ENCODE results near the gene HSD3B7. TPM values are rescaled to one million over a fixed set of nuclear protein-coding genes. Genes with fewer than 3 reads are reported as not detected.
"Not testable (repeated sequence)": the region's sequence is repeated elsewhere in the genome, so short reads cannot be mapped to it uniquely, and the experiment has no call there.

The HSD3B7 gene
- total RNA-seq (ENCODE audit: unreplicated experiment): 2.0 TPM
- long read RNA-seq, partial matches to known transcripts: 1 of 1 reads
- long read RNA-seq, other reads (novel, unspliced or antisense): 0 of 1 reads

DNA sequence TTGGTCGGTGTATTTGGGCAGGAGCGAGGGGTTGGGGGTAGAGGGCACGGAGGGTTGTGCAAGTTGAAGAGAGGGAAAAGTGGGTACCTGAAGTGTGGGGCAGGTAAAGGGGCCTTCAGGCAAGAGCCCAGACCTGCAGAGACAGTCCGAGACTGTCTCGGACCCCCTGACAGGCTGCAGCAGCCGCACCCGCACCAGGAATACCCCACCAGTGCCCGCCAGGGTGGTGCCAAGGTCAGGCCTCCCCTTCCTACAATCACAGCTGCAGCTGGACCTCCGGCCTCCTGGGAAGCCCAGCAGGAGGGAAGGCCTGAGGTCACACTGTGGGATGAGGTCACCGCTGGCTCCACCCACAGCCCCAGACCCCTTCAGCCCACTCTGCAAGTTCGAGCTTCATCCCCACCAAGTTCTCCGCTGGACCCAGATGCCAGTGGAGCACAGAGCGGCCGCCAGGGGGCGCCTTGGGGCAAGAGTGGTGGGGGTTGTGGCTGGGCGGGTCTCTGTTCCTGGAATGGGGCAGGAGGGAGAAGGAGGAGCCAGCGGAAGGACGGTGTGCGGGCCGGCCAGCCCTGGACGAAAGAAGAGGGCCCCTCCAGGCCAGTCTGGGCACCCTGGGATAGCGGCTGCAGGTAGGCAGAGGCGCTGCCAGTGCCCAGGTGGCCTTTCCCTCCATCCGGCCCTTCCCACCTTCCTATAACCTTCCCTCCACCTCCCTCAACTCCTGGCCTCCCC lies at the start of gene HSD3B7:
TSS of gene HSD3B7 (plus strand) at position 539 of the 732 bp plus-strand sequence. CDS start 452 bp downstream, outside the sequence.
- Mint-ChIP-seq H3K4me1 (ENCODE audit: low read depth, unreplicated experiment) (no peaks in the 10 kb centered on the region), H3K27ac (ENCODE audit: unreplicated experiment) (no peak within 1 kb of the TSS), H3K36me3 (ENCODE audit: unreplicated experiment) (peaks cover 5% of the 10 kb centered on the region), H3K27me3 (ENCODE audit: unreplicated experiment) (peaks cover 7% of the 10 kb centered on the region), H3K4me3 (ENCODE audit: unreplicated experiment) (no peak within 1 kb of the TSS), H3K9me3 (ENCODE audit: unreplicated experiment) (peaks cover 14% of the 10 kb centered on the region)
- peak; percentile 97 for DNase-seq
- TF ChIP-seq, protein P1, sequence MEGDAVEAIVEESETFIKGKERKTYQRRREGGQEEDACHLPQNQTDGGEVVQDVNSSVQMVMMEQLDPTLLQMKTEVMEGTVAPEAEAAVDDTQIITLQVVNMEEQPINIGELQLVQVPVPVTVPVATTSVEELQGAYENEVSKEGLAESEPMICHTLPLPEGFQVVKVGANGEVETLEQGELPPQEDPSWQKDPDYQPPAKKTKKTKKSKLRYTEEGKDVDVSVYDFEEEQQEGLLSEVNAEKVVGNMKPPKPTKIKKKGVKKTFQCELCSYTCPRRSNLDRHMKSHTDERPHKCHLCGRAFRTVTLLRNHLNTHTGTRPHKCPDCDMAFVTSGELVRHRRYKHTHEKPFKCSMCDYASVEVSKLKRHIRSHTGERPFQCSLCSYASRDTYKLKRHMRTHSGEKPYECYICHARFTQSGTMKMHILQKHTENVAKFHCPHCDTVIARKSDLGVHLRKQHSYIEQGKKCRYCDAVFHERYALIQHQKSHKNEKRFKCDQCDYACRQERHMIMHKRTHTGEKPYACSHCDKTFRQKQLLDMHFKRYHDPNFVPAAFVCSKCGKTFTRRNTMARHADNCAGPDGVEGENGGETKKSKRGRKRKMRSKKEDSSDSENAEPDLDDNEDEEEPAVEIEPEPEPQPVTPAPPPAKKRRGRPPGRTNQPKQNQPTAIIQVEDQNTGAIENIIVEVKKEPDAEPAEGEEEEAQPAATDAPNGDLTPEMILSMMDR (IDR thresholded peaks at IDR 0.05; ENCODE audit: partially characterized antibody, unreplicated experiment): peak; percentile 99

DNA sequence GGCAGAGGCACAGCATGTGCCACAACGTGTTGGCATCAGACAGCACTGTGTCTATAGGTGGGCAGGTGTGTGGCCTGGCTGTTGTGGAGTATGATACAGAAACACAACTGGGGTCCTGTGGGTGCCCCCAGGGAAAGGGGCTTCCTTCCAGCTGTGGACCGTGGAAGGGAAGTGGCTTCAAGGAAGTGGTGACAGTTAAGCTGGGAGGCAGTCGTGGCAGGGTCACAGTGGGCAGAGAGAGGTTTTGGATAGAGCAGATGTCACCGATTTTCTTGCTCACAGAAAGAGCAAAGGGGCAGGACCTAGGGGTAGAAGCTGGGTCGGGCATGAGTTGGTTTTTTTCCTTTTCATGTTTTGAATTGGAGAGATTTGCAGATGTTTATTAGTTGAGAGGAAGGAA lies 47.3 kb upstream of the HSD3B7 start:
- TF ChIP-seq, protein P1 (IDR thresholded peaks at IDR 0.05; ENCODE audit: partially characterized antibody, unreplicated experiment): no peak
- Mint-ChIP-seq H3K27ac (ENCODE audit: unreplicated experiment) (no peak overlapping the region), H3K4me1 (ENCODE audit: low read depth, unreplicated experiment) (no peaks in the 10 kb centered on the region), H3K27me3 (ENCODE audit: unreplicated experiment) (peaks cover 8% of the 10 kb centered on the region), H3K4me3 (ENCODE audit: unreplicated experiment) (no peak overlapping the region), H3K9me3 (ENCODE audit: unreplicated experiment) (peaks cover 14% of the 10 kb centered on the region), H3K36me3 (ENCODE audit: unreplicated experiment) (peaks cover 11% of the 10 kb centered on the region)
- DNase-seq: no peak

DNA sequence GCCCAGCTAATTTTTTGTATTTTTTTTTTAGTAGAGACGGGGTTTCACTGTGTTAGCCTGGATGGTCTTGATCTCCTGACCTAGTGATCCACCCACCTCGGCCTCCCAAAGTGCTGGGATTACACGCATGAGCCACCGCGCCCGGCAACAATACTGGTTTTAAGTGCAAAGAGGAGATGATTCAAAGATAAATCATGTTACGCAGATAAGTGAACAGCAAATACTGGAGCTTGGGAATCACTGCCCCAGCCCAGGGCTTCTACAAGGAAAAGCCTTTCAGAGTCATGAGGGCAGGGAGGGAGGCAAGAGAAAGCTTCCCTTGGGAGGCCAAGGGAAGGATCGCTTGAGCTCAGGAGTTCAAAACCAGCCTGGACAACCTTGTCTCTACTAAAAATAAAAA lies 45.4 kb upstream of the HSD3B7 start:
- not testable (repeated sequence) for H3K4me1 Mint-ChIP-seq (ENCODE audit: low read depth, unreplicated experiment); H3K27me3 Mint-ChIP-seq (ENCODE audit: unreplicated experiment); H3K27ac Mint-ChIP-seq (ENCODE audit: unreplicated experiment); DNase-seq; H3K4me3 Mint-ChIP-seq (ENCODE audit: unreplicated experiment)
- peaks cover 14% of the 10 kb centered on the region for H3K9me3 Mint-ChIP-seq (ENCODE audit: unreplicated experiment)
- H3K36me3 Mint-ChIP-seq (ENCODE audit: unreplicated experiment): peaks cover 15% of the 10 kb centered on the region

DNA sequence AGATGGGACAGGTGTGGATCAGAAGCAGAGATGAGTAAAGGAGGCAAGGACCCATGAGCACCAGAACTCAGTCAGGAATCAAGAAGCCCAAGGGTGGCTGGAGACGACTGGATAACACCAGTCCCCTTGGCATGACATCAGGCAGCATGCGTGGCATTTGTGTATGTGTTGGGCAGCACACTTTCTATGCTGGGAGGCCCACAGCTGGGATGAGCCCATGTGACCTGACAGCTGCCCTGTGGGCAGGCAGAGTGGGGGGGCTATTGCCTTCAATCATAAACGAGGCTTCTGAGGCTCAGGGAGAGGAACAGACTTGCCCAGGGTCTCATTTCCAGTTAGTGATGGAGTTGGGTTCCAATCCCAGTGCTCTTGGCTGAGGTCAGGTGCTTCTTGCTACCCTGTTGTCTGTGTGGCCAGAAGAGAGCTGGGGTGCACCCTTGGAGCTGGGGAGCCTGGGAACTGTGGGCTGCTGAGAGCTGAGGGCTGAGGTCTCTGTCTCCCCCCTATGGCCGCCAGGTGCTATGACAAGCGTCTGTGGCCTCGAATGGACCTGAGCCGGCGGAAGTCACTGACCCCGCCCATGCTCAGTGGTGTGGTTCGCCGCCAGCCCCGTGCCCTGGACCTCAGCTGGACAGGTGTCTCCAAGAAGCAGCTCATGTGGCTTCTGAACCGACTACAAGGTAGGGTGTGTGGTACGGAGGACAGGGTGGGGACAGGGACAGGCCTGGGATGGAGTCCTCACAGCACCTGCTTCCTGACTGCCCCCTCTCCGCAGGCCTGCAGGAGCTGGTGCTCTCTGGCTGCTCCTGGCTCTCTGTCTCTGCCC lies 43.2 kb upstream of the HSD3B7 start:
- peak; percentile 82 for DNase-seq
- Mint-ChIP-seq H3K4me3 (ENCODE audit: unreplicated experiment) (no peak overlapping the region), H3K4me1 (ENCODE audit: low read depth, unreplicated experiment) (no peaks in the 10 kb centered on the region), H3K27ac (ENCODE audit: unreplicated experiment) (peak overlapping the region; percentile 62), H3K36me3 (ENCODE audit: unreplicated experiment) (peaks cover 10% of the 10 kb centered on the region), H3K9me3 (ENCODE audit: unreplicated experiment) (peaks cover 16% of the 10 kb centered on the region), H3K27me3 (ENCODE audit: unreplicated experiment) (peaks cover 4% of the 10 kb centered on the region)
- TF ChIP-seq, protein P1 (IDR thresholded peaks at IDR 0.05; ENCODE audit: partially characterized antibody, unreplicated experiment): peak; percentile 81

DNA sequence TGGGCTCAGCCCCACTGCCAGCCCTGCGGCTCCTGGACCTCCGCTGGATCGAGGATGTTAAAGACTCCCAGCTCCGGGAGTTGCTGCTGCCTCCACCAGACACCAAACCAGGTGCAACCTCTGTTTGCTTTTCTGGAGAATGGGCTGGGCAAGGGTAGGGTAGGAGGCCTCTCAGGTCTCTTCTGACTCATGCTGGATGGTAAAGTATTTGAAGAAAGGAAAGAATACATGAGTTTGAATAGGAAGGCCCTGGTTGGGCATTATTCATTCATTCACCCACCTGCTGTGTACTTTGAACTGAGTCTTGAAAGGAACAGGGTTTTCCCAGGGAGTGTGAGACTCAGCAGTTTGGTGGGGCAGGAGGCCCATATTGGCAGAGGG lies 42.6 kb upstream of the HSD3B7 start:
- TF ChIP-seq, protein P1 (IDR thresholded peaks at IDR 0.05; ENCODE audit: partially characterized antibody, unreplicated experiment): no peak
- H3K27ac Mint-ChIP-seq (ENCODE audit: unreplicated experiment): no peak overlapping the region
- peaks cover 16% of the 10 kb centered on the region for H3K9me3 Mint-ChIP-seq (ENCODE audit: unreplicated experiment)
- peaks cover 4% of the 10 kb centered on the region for H3K27me3 Mint-ChIP-seq (ENCODE audit: unreplicated experiment)
- H3K36me3 Mint-ChIP-seq (ENCODE audit: unreplicated experiment): peaks cover 10% of the 10 kb centered on the region
- H3K4me1 Mint-ChIP-seq (ENCODE audit: low read depth, unreplicated experiment): no peaks in the 10 kb centered on the region
- no peak overlapping the region for H3K4me3 Mint-ChIP-seq (ENCODE audit: unreplicated experiment)
- no peak for DNase-seq

All from glutamatergic neuron (in vitro differentiated cells).